H1 (cell line): ENCODE measurements around the gene IFT27. TPM values are rescaled to one million over a fixed set of nuclear protein-coding genes. Genes with fewer than 3 reads are reported as not detected.

ENCODE experiments used
- CTCF ChIA-PET: fragments of 300-600 bp; sonication (Branson Sonifier 250); formaldehyde crosslinking; loops from one replicate; lab custom pipeline; 2021; ENCODE audit not compliant: partially characterized antibody; lab: Charles Lee
- POLR2A ChIA-PET: fragments of 300-600 bp; sonication (Branson Sonifier 250); formaldehyde crosslinking; loops from one replicate; lab custom pipeline; 2021; ENCODE audit warnings: inconsistent platforms; ENCODE audit not compliant: partially characterized antibody; lab: Charles Lee
- DNase-seq, 2 experiments: peaks; one replicate each; pipeline versions ENCODE4 v3.0.0 to v3.0.0-alpha.2; 2010 to 2022; ENCODE audit warnings: low spot score in 2 of 2, low read depth in 1 of 2, mixed read lengths in 1 of 2
- FAIRE-seq: peaks from 2 replicates; lab custom pipeline; 2011; peaks lifted over from hg19 to GRCh38; lab: Jason Lieb, UNC
- H2AFZ ChIP-seq: 2 replicates; pipeline ENCODE4 v1.8.1; 2012; ENCODE audit warnings: low read length, inconsistent platforms
- H2AK5ac ChIP-seq: 2 replicates; pipeline ENCODE4 v1.6.1; 2013; ENCODE audit warnings: low read depth, low read length
- H2BK120ac ChIP-seq: replicated peaks from 2 replicates; pipeline ENCODE3; 2013; ENCODE audit warnings: low read depth, low read length, inconsistent platforms
- H2BK12ac ChIP-seq: 2 replicates; pipeline ENCODE4 v1.6.1; 2013; ENCODE audit warnings: low read depth, low read length
- H2BK15ac ChIP-seq: 2 replicates; pipeline ENCODE4 v1.6.1; 2013; ENCODE audit warnings: low read length
- H2BK20ac ChIP-seq: 2 replicates; pipeline ENCODE4 v1.6.1; 2013; ENCODE audit warnings: low read length
- H2BK5ac ChIP-seq: 2 replicates; pipeline ENCODE4 v1.6.1; 2013; ENCODE audit warnings: low read depth, low read length
- H3K14ac ChIP-seq: 2 replicates; pipeline ENCODE4 v1.6.1; 2013; ENCODE audit warnings: inconsistent platforms; ENCODE audit not compliant: insufficient read length
- H3K18ac ChIP-seq: 2 replicates; pipeline ENCODE4 v1.6.1; 2013; ENCODE audit warnings: low read length; ENCODE audit errors: extremely low read depth
- H3K23ac ChIP-seq: 2 replicates; pipeline ENCODE4 v1.6.1; 2013; ENCODE audit warnings: inconsistent platforms; ENCODE audit not compliant: insufficient read length
- H3K23me2 ChIP-seq: 2 replicates; pipeline ENCODE4 v1.6.1; 2013; ENCODE audit warnings: low read depth, low read length
- H3K27ac ChIP-seq: 2 replicates; pipeline ENCODE4 v1.6.1; 2011; ENCODE audit warnings: low read depth, low read length, inconsistent platforms
- H3K27me3 ChIP-seq, 4 experiments: replicated peaks in 1 of 4; 1 replicate in 1 of 4; 2 replicates in 3 of 4; pipeline versions ENCODE4 v1.6.1 to v1.8.1; 2011 to 2013; ENCODE audit warnings: low read length in 3 of 4, mild to moderate bottlenecking in 3 of 4, inconsistent platforms in 2 of 4, mixed read lengths in 2 of 4, moderate library complexity in 1 of 4; ENCODE audit not compliant: control insufficient read depth in 3 of 4, insufficient read depth in 3 of 4; ENCODE audit errors: extremely low read depth in 1 of 4
- H3K36me3 ChIP-seq, 4 experiments: 2 replicates each; pipeline versions ENCODE4 v1.6.1 to v1.8.1; 2011 to 2013; ENCODE audit warnings: mild to moderate bottlenecking in 4 of 4, low read length in 3 of 4, moderate library complexity in 2 of 4, control low read depth in 1 of 4, inconsistent platforms in 1 of 4; ENCODE audit not compliant: insufficient read depth in 4 of 4, control insufficient read depth in 2 of 4
- H3K4ac ChIP-seq: replicated peaks from 2 replicates; pipeline ENCODE3; 2013; ENCODE audit warnings: low read length, low read depth, mixed read lengths, inconsistent platforms; ENCODE audit not compliant: insufficient read length
- H3K4me1 ChIP-seq, 4 experiments: replicated peaks in 1 of 4; 1 replicate in 1 of 4; 2 replicates in 3 of 4; pipeline versions ENCODE4 v1.6.1 to v1.8.1; 2011 to 2013; ENCODE audit warnings: low read length in 3 of 4, inconsistent platforms in 2 of 4, mixed read lengths in 1 of 4; ENCODE audit not compliant: insufficient read depth in 4 of 4, control insufficient read depth in 3 of 4
- H3K4me2 ChIP-seq, 2 experiments: 2 replicates each; pipeline versions ENCODE4 v1.6.1 to v1.8.1; 2011 to 2013; ENCODE audit warnings: low read depth in 2 of 2, low read length in 2 of 2, control low read depth in 1 of 2, inconsistent platforms in 1 of 2, mild to moderate bottlenecking in 1 of 2; ENCODE audit not compliant: insufficient read depth in 1 of 2
- H3K4me3 ChIP-seq, 4 experiments: fragments of 200-600, 300-600 bp in 1 of 4; sonication (generic), shearing (Covaris generic), sonication (Bioruptor Twin) in 1 of 4; 2 replicates each; pipeline versions ENCODE4 v1.5.1 to v1.8.1; 2011 to 2016; ENCODE audit warnings: low read length in 4 of 4, low read depth in 3 of 4, control low read depth in 2 of 4, inconsistent platforms in 2 of 4, mild to moderate bottlenecking in 2 of 4, mixed read lengths in 1 of 4, moderate library complexity in 1 of 4; ENCODE audit not compliant: insufficient read depth in 2 of 4; ENCODE audit errors: extremely low read depth in 1 of 4
- H3K56ac ChIP-seq: replicated peaks from 2 replicates; pipeline ENCODE3; 2013; ENCODE audit warnings: low read depth, mild to moderate bottlenecking, mixed read lengths, low read length, inconsistent platforms; ENCODE audit not compliant: insufficient read length
- H3K79me1 ChIP-seq: 2 replicates; pipeline ENCODE4 v1.6.1; 2013; ENCODE audit warnings: low read depth, low read length, control low read depth
- H3K79me2 ChIP-seq, 2 experiments: 2 replicates each; pipeline versions ENCODE4 v1.6.1 to v1.8.1; 2012 to 2013; ENCODE audit warnings: low read length in 2 of 2, mild to moderate bottlenecking in 2 of 2, inconsistent platforms in 1 of 2; ENCODE audit not compliant: insufficient read depth in 2 of 2, control insufficient read depth in 1 of 2
- H3K9ac ChIP-seq, 4 experiments: replicated peaks in 1 of 4; 1 replicate in 1 of 4; 2 replicates in 3 of 4; pipeline versions ENCODE4 v1.6.1 to v1.8.1; 2011 to 2013; ENCODE audit warnings: low read depth in 3 of 4, low read length in 3 of 4, control low read depth in 2 of 4, mild to moderate bottlenecking in 2 of 4, moderate library complexity in 2 of 4, inconsistent platforms in 1 of 4; ENCODE audit errors: extremely low read depth in 1 of 4
- H3K9me3 ChIP-seq, 2 experiments: 2 replicates each; pipeline versions ENCODE4 v1.6.1 to v1.8.1; 2012 to 2013; ENCODE audit warnings: mild to moderate bottlenecking in 2 of 2, moderate library complexity in 2 of 2, control low read depth in 1 of 2, inconsistent platforms in 1 of 2, low read depth in 1 of 2, low read length in 1 of 2, mixed read lengths in 1 of 2; ENCODE audit not compliant: insufficient read depth in 2 of 2
- H4K20me1 ChIP-seq, 2 experiments: replicated peaks in 1 of 2; 2 replicates each; pipeline versions ENCODE3 to v1.8.1; 2011 to 2013; ENCODE audit warnings: inconsistent platforms in 2 of 2, low read length in 2 of 2, mild to moderate bottlenecking in 1 of 2; ENCODE audit not compliant: insufficient read depth in 2 of 2, control insufficient read depth in 1 of 2
- H4K5ac ChIP-seq: 2 replicates; pipeline ENCODE4 v1.6.1; 2013; ENCODE audit warnings: low read length, low read depth, mixed read lengths, inconsistent platforms; ENCODE audit not compliant: insufficient read length
- H4K8ac ChIP-seq: 2 replicates; pipeline ENCODE4 v1.8.0; 2013; ENCODE audit warnings: mild to moderate bottlenecking, moderate library complexity, low read length, inconsistent platforms; ENCODE audit not compliant: insufficient read depth; ENCODE audit errors: extremely low read depth
- H4K91ac ChIP-seq: replicated peaks from 2 replicates; pipeline ENCODE3; 2013; ENCODE audit warnings: low read length, mixed read lengths, inconsistent platforms; ENCODE audit not compliant: insufficient read length
- BCL11A ChIP-seq, 2 experiments: IDR thresholded peaks; one replicate each; pipeline ENCODE4 v1.6.1; 2011; ENCODE audit warnings: low read depth in 2 of 2, low read length in 2 of 2, mild to moderate bottlenecking in 2 of 2
- BRCA1 ChIP-seq: IDR thresholded peaks from 2 replicates; pipeline ENCODE4 v1.6.1; 2012; ENCODE audit warnings: low read depth, low read length, improper control_type of control experiment
- CBX5 ChIP-seq: fragments of 300-800, 300-1000 bp; sonication (generic); IDR thresholded peaks from 2 replicates; pipeline ENCODE4 v1.7.1; 2016; ENCODE audit warnings: antibody characterized with exemption, low read length, low read depth
- CHD1 ChIP-seq: IDR thresholded peaks from 2 replicates; pipeline ENCODE4 v1.6.1; 2012; ENCODE audit warnings: low read depth, low read length, improper control_type of control experiment
- PHF8 ChIP-seq: fragments of 200-600 bp; sonication (generic); conservative IDR thresholded peaks from 2 replicates; pipeline ENCODE4 v1.7.1; 2012; ENCODE audit warnings: low read depth, mild to moderate bottlenecking, inconsistent platforms, low read length, moderate library complexity
- POLR2AphosphoS5 ChIP-seq: IDR thresholded peaks from 2 replicates; pipeline ENCODE4 v1.6.1; 2011; ENCODE audit warnings: low read depth, low read length
- POU5F1 ChIP-seq: IDR thresholded peaks from 2 replicates; pipeline ENCODE4 v1.6.1; 2011; ENCODE audit warnings: low read depth, mild to moderate bottlenecking, low read length, moderate library complexity
- SP1 ChIP-seq: IDR thresholded peaks from 2 replicates; pipeline ENCODE4 v1.6.1; 2011; ENCODE audit warnings: low read depth, low read length
- SUZ12 ChIP-seq: fragments of 200-600 bp; sonication (generic); IDR thresholded peaks from 2 replicates; pipeline ENCODE4 v1.6.1; 2012; ENCODE audit warnings: mild to moderate bottlenecking, inconsistent platforms, low read length, moderate library complexity, mixed read lengths
- TAF7 ChIP-seq: optimal IDR thresholded peaks from 2 replicates; pipeline ENCODE3; 2011; ENCODE audit warnings: low read depth, mild to moderate bottlenecking, inconsistent platforms, low read length, moderate library complexity, borderline replicate concordance
- TEAD4 ChIP-seq: IDR thresholded peaks from 2 replicates; pipeline ENCODE4 v1.6.1; 2012; ENCODE audit warnings: low read depth, low read length, inconsistent platforms, mixed read lengths
- WGBS, 2 experiments: shearing (Covaris generic) in 1 of 2; methylation state at CpG; one replicate each; pipeline versions ENCODE4 v1.1.6 to v1.1.7; 2013 to 2015; ENCODE audit warnings: low lambda C conversion rate in 2 of 2, mixed read lengths in 2 of 2, inconsistent platforms in 1 of 2, low coverage in 1 of 2, missing lambda C conversion rate in 1 of 2; ENCODE audit not compliant: insufficient replicate concordance in 2 of 2, insufficient coverage in 1 of 2, insufficient read length in 1 of 2; ENCODE audit errors: extremely low coverage in 1 of 2, missing lambda C conversion rate in 1 of 2; 5-methylcytosine and 5-hydroxymethylcytosine counted together
- polyA plus RNA-seq, 7 experiments: library from polyadenylated mRNA; depleted of rRNA in 3 of 7; stranded (reverse) in 5 of 7; unstranded in 2 of 7; fragments of >200 nt in 5 of 7; fragments of 200-250 nt in 2 of 7; gene quantifications; 1 replicate in 5 of 7; 2 replicates in 1 of 7; 4 replicates in 1 of 7; pipeline versions ENCODE4 v1.2.1 to v1.2.3, GENCODE V29; 2011 to 2013; ENCODE audit warnings: missing spikeins in 2 of 7, mixed read lengths in 2 of 7
- total RNA-seq: library from RNA; stranded (reverse); fragmentation: NEBNext Ultra II Directional; extraction: Animal tissue kit (Norgen Biotek cat#: 25700); gene quantifications from 2 replicates; pipeline ENCODE4 v1.2.1, GENCODE V29; 2021
- TF ChIP-seq, protein P1 (sequence below): IDR thresholded peaks from 2 replicates; pipeline ENCODE4 v1.6.1; 2012; ENCODE audit warnings: inconsistent platforms
- TF ChIP-seq, protein P2 (sequence below): IDR thresholded peaks from 2 replicates; pipeline ENCODE4 v1.6.1; 2011; ENCODE audit warnings: low read depth, mild to moderate bottlenecking, low read length; ENCODE audit not compliant: insufficient read depth

IFT27 gene
- total and polyA plus RNA-seq, 2 of the 8 experiments (the other 6 are each of a cell fraction or from before 2014, with no cell fraction given) = 36.4 to 46.2 TPM

DNA sequence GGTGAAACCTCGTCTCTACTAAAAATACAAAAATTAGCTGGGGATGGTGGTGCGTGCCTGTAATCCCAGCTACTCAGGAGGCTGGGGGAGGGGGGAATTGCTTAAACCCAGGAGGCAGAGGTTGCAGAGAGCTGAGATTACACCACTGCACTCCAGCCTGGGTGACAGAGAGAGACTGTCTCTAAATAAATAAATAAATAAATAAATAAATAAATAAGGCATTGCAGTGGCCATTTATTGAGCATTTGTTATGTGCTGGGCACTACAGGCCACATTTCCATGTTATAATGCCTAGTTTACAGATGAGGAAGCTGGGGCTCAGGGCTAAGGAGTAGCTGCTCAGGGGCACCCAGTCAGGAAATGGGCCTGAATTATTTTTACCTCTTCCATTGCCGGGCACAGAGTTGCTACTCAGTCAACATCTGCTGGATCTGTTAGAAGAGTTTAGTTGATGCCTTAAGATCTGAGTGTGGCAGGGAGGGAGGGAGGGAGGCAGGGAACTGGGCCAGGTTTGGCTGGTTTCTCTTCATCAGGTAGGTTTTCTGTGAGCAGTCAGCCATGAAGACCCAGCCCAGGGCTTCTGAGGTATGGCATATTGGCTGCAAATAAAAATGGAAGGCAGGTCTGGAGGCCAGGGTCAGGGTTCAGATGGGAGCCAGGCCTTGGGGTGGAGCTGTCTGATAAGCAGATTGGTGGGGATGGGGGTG, 35.3 kb upstream of the IFT27 start:
- 100% methylated on average over 3 of the region's 3 CpGs; no CpG with 5 or more reads in 1 of the 2 experiments for WGBS, 2 experiments
- FAIRE-seq = no peak

More for the DNA sequence above, 35.3 kb upstream of the IFT27 start:
- no peak overlapping the region for H4K91ac ChIP-seq
- DNase-seq = no peak
- no peaks in the 10 kb centered on the region for H3K36me3 ChIP-seq
- H4K5ac ChIP-seq = no peak overlapping the region
- no peak overlapping the region for H2BK5ac ChIP-seq
- no peak overlapping the region for H2BK120ac ChIP-seq
- no peaks in the 10 kb centered on the region for H4K20me1 ChIP-seq
- H3K27ac ChIP-seq = no peak overlapping the region
- TF ChIP-seq CBX5 (no peak), CHD1 (no peak), TAF7 (no peak), SP1 (no peak), POLR2AphosphoS5 (no peak), BCL11A (IDR thresholded peaks at IDR 0.05; ENCODE audit: low read depth in 2 of 2, low read length in 2 of 2) (no peak), POU5F1 (no peak), TEAD4 (no peak), SUZ12 (no peak), PHF8 (no peak), BRCA1 (no peak)
- TF ChIP-seq, protein P1, sequence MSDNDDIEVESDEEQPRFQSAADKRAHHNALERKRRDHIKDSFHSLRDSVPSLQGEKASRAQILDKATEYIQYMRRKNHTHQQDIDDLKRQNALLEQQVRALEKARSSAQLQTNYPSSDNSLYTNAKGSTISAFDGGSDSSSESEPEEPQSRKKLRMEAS = no peak
- TF ChIP-seq, protein P2, sequence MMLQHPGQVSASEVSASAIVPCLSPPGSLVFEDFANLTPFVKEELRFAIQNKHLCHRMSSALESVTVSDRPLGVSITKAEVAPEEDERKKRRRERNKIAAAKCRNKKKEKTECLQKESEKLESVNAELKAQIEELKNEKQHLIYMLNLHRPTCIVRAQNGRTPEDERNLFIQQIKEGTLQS = no peak
- TF ChIP-seq, all 59 proteins: peak for 0
- H4K8ac ChIP-seq = no peak overlapping the region
- no peak overlapping the region for H3K4me2 ChIP-seq
- no peak overlapping the region for H2BK20ac ChIP-seq
- H3K56ac ChIP-seq = no peak overlapping the region
- CTCF ChIA-PET = interaction anchor here (0.8 to 1.9 kb wide), 4 partner anchors 16 to 176 kb away, joined by 3 to 10 read pairs (median 3); no protein-coding TSS in a partner anchor
- no peaks in the 10 kb centered on the region for H3K79me1 ChIP-seq
- H3K4ac ChIP-seq = no peak overlapping the region
- no peak overlapping the region for H3K18ac ChIP-seq
- H3K14ac ChIP-seq = no peak overlapping the region
- H3K23me2 ChIP-seq = peaks cover under 1% of the 10 kb centered on the region; the same call in 1 of the 2 replicates
- no peak overlapping the region for H2AFZ ChIP-seq
- POLR2A ChIA-PET = no interaction called here
- no peak overlapping the region for H2BK15ac ChIP-seq
- no peak overlapping the region for H3K23ac ChIP-seq
- H3K27me3 ChIP-seq = peaks cover 16 to 26% (median 17%) of the 10 kb centered on the region in 4 experiments
- peaks cover 0 to 15% (median 2%) of the 10 kb centered on the region in 4 experiments; a peak in 6 of 7 replicates for H3K4me1 ChIP-seq
- no peak overlapping the region for H3K4me3 ChIP-seq
- no peak overlapping the region for H2BK12ac ChIP-seq
- H2AK5ac ChIP-seq = no peak overlapping the region
- no peaks in the 10 kb centered on the region for H3K79me2 ChIP-seq
- H3K9ac ChIP-seq = no peak overlapping the region
- H3K9me3 ChIP-seq = no peaks in the 10 kb centered on the region
